Keratinocyte (primary cell): ENCODE data around the gene STK33. TPM values are rescaled to one million over a fixed set of nuclear protein-coding genes. Genes with fewer than 3 reads are reported as not detected.

Experiments used
- DNase-seq: peaks from one replicate; pipeline ENCODE4 v3.0.0-alpha.2; 2011; ENCODE audit warnings: low read depth, missing footprints, low spot score
- FAIRE-seq: peaks from 2 replicates; lab custom pipeline; 2011; peaks lifted over from hg19 to GRCh38; lab: Jason Lieb, UNC
- H2AFZ ChIP-seq: 2 replicates; pipeline ENCODE4 v1.6.0; 2012; ENCODE audit warnings: low read length, control low read depth, inconsistent platforms; ENCODE audit not compliant: control insufficient read depth
- H3K27ac ChIP-seq: 2 replicates; pipeline ENCODE4 v1.5.1; 2011; ENCODE audit warnings: low read length; ENCODE audit not compliant: control insufficient read depth, insufficient read depth
- H3K27me3 ChIP-seq: 3 replicates; pipeline ENCODE4 v1.6.0; 2011; ENCODE audit warnings: low read length; ENCODE audit not compliant: control insufficient read depth, insufficient read depth; ENCODE audit errors: extremely low read depth
- H3K36me3 ChIP-seq, 2 experiments: 2 replicates in 1 of 2; 3 replicates in 1 of 2; pipeline ENCODE4 v1.5.1; 2011; ENCODE audit warnings: low read length in 2 of 2, mild to moderate bottlenecking in 1 of 2; ENCODE audit not compliant: control insufficient read depth in 2 of 2, insufficient read depth in 2 of 2; ENCODE audit errors: extremely low read depth in 1 of 2
- H3K4me1 ChIP-seq: 3 replicates; pipeline ENCODE4 v1.5.1; 2011; ENCODE audit warnings: low read length; ENCODE audit not compliant: control insufficient read depth, insufficient read depth; ENCODE audit errors: extremely low read depth
- H3K4me2 ChIP-seq: 3 replicates; pipeline ENCODE4 v1.6.0; 2011; ENCODE audit warnings: low read depth, low read length; ENCODE audit not compliant: control insufficient read depth, insufficient read depth; ENCODE audit errors: extremely low read depth
- H3K4me3 ChIP-seq, 3 experiments: fragments of 200-600 bp in 1 of 3; sonication (generic) in 1 of 3; 2 replicates in 2 of 3; 3 replicates in 1 of 3; pipeline ENCODE4 v1.5.1; 2011 to 2016; ENCODE audit warnings: low read length in 3 of 3, mild to moderate bottlenecking in 3 of 3, control low read depth in 2 of 3, inconsistent platforms in 1 of 3, low read depth in 1 of 3, mixed read lengths in 1 of 3, mixed run types in 1 of 3, moderate library complexity in 1 of 3; ENCODE audit not compliant: control insufficient read depth in 2 of 3, insufficient read depth in 2 of 3; ENCODE audit errors: extremely low read depth in 1 of 3
- H3K79me2 ChIP-seq: 2 replicates; pipeline ENCODE4 v1.6.0; 2012; ENCODE audit warnings: low read length; ENCODE audit not compliant: control insufficient read depth, insufficient read depth
- H3K9ac ChIP-seq: 3 replicates; pipeline ENCODE4 v1.6.0; 2011; ENCODE audit warnings: low read length; ENCODE audit not compliant: control insufficient read depth, insufficient read depth; ENCODE audit errors: extremely low read depth
- H3K9me1 ChIP-seq: 3 replicates; pipeline ENCODE4 v1.6.0; 2011; ENCODE audit warnings: low read length; ENCODE audit not compliant: control insufficient read depth, insufficient read depth; ENCODE audit errors: extremely low read depth
- H3K9me3 ChIP-seq: 2 replicates; pipeline ENCODE4 v1.5.1; 2012; ENCODE audit warnings: low read depth, low read length; ENCODE audit not compliant: control insufficient read depth
- H4K20me1 ChIP-seq: 3 replicates; pipeline ENCODE4 v1.6.0; 2011; ENCODE audit warnings: low read length; ENCODE audit not compliant: control insufficient read depth, insufficient read depth; ENCODE audit errors: extremely low read depth
- EZH2 ChIP-seq: IDR thresholded peaks from one replicate; pipeline ENCODE4 v1.6.1; 2012; ENCODE audit warnings: inconsistent platforms, mild to moderate bottlenecking, low read length, moderate library complexity
- dilution Hi-C: fragments of 300-500 bp; cut with MboI; formaldehyde crosslinking; loops from one replicate; pipeline ENCODE4 v1.7.0; 2020; ENCODE audit warnings: low sequenced_read_pairs; ENCODE audit not compliant: extremely low pct_ligation_motif_present
- polyA plus RNA-seq, 5 experiments: library from polyadenylated mRNA; depleted of rRNA in 3 of 5; stranded (reverse) in 3 of 5; stranded (forward) in 1 of 5; unstranded in 1 of 5; fragments of >200 nt; gene quantifications; 1 replicate in 1 of 5; 2 replicates in 3 of 5; 3 replicates in 1 of 5; pipeline versions ENCODE4 v1.2.1 to v1.2.3, GENCODE V29; 2011 to 2012; ENCODE audit warnings: missing spikeins in 2 of 5, low read depth in 1 of 5, low replicate concordance in 1 of 5
- TF ChIP-seq, protein P1 (sequence below), 3 experiments: IDR thresholded peaks in 1 of 3; conservative IDR thresholded peaks in 1 of 3; optimal IDR thresholded peaks in 1 of 3; 2 replicates in 2 of 3; 3 replicates in 1 of 3; pipeline versions ENCODE3 to v1.5.1; 2011; ENCODE audit warnings: low read length in 3 of 3, mild to moderate bottlenecking in 3 of 3, moderate library complexity in 2 of 3, control low read depth in 1 of 3, inconsistent platforms in 1 of 3; ENCODE audit not compliant: insufficient read depth in 2 of 3; ENCODE audit errors: extremely low read depth in 1 of 3

Gene STK33
- polyA plus RNA-seq, 1 donor (not counting 4 experiments of a cell fraction or from before 2014, with no cell fraction given), result 0.05 TPM

DNA sequence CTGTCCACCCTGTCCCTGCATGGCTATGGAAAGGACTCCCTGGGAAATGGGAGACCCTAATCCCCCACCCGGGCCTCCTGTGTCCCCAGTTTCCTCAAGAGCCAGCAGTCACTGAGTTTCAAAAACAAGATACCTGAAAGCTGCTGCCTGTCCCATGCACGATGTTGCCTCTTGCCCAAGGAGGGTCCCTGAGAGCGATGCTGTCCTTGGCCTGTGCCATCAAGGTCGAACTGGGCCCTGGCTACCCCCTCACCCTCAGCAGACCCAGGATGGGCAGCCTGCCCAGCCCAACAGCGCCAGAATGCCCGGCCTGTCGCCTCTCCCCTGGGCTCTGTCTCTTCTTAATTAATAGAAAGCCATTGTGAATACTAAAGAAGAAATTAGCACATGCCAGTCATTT lies 225.8 kb downstream of the STK33 start:
- Histone ChIP-seq H3K36me3 (no peaks in the 10 kb centered on the region), H3K4me3 (no peak overlapping the region), H3K79me2 (no peaks in the 10 kb centered on the region), H2AFZ (no peak overlapping the region), H3K4me2 (no peak overlapping the region), H3K27me3 (peaks cover 14% of the 10 kb centered on the region), H4K20me1 (no peaks in the 10 kb centered on the region), H3K9me3 (no peaks in the 10 kb centered on the region), H3K27ac (no peak overlapping the region), H3K4me1 (no peaks in the 10 kb centered on the region), H3K9ac (no peak overlapping the region), H3K9me1 (no peaks in the 10 kb centered on the region)
- DNase-seq (no peak), FAIRE-seq (no peak)
- TF ChIP-seq, protein P1, sequence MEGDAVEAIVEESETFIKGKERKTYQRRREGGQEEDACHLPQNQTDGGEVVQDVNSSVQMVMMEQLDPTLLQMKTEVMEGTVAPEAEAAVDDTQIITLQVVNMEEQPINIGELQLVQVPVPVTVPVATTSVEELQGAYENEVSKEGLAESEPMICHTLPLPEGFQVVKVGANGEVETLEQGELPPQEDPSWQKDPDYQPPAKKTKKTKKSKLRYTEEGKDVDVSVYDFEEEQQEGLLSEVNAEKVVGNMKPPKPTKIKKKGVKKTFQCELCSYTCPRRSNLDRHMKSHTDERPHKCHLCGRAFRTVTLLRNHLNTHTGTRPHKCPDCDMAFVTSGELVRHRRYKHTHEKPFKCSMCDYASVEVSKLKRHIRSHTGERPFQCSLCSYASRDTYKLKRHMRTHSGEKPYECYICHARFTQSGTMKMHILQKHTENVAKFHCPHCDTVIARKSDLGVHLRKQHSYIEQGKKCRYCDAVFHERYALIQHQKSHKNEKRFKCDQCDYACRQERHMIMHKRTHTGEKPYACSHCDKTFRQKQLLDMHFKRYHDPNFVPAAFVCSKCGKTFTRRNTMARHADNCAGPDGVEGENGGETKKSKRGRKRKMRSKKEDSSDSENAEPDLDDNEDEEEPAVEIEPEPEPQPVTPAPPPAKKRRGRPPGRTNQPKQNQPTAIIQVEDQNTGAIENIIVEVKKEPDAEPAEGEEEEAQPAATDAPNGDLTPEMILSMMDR (optimal IDR thresholded peaks at IDR 0.05 in 1 of 3, IDR thresholded peaks at IDR 0.05 in 1 of 3, conservative IDR thresholded peaks at IDR 0.05 in 1 of 3; ENCODE audit: extremely low read depth in 1 of 3, insufficient read depth in 2 of 3, low read length in 3 of 3), result no peak
- no peak for TF ChIP-seq EZH2
- dilution Hi-C loops, result no loop called here

DNA sequence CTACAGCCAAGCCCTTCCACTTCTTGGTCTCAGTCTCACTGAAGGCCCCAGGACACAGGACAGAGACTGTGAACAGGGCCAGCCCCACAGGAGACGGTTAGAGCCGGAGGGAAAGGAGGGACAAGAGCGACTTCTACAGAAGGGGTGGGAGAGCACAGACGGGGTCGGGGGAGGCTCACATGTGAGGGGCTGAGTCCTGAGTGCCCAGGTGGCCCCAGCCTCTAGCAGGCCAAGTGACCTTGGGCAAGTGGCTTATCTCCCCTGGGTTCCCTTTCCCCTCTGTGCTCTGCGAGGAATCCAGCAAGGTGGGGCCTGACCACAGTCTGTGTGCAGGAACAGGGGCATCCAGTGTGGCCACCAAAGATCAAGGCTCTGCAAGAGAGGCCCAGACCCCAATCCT lies 227.7 kb downstream of the STK33 start:
- FAIRE-seq (no peak), DNase-seq (no peak)
- no peaks in the 10 kb centered on the region for H3K36me3 ChIP-seq
- no peak overlapping the region for H3K9ac ChIP-seq
- H3K27me3 ChIP-seq, result peaks cover 21% of the 10 kb centered on the region
- TF ChIP-seq EZH2, result no peak
- TF ChIP-seq, protein P1 (optimal IDR thresholded peaks at IDR 0.05 in 1 of 3, IDR thresholded peaks at IDR 0.05 in 1 of 3, conservative IDR thresholded peaks at IDR 0.05 in 1 of 3; ENCODE audit: extremely low read depth in 1 of 3, insufficient read depth in 2 of 3, low read length in 3 of 3), result no peak
- no peaks in the 10 kb centered on the region for H3K9me1 ChIP-seq
- dilution Hi-C loops, result no loop called here
- no peaks in the 10 kb centered on the region for H4K20me1 ChIP-seq
- H3K4me2 ChIP-seq, result no peak overlapping the region
- no peak overlapping the region for H3K4me3 ChIP-seq
- H3K27ac ChIP-seq, result no peak overlapping the region
- H3K9me3 ChIP-seq, result no peaks in the 10 kb centered on the region
- H3K79me2 ChIP-seq, result no peaks in the 10 kb centered on the region
- no peak overlapping the region for H2AFZ ChIP-seq
- no peaks in the 10 kb centered on the region for H3K4me1 ChIP-seq
